Stimulated activated CD8-positive, alpha-beta memory T cell treated with anti-CD3 and anti-CD28 coated beads, Interleukin-15, amount 100 ng/mL, for 1 hour (primary cell): ENCODE results near the gene ACTL6B.
A peak's percentile ranks its signal among the peaks of the same experiment; 100 is the strongest.

Experiments
- DNase-seq: peaks from one replicate; pipeline ENCODE4 v3.0.0-alpha.2; 2020; ENCODE audit warnings: low read depth

The ACTL6B gene

DNA sequence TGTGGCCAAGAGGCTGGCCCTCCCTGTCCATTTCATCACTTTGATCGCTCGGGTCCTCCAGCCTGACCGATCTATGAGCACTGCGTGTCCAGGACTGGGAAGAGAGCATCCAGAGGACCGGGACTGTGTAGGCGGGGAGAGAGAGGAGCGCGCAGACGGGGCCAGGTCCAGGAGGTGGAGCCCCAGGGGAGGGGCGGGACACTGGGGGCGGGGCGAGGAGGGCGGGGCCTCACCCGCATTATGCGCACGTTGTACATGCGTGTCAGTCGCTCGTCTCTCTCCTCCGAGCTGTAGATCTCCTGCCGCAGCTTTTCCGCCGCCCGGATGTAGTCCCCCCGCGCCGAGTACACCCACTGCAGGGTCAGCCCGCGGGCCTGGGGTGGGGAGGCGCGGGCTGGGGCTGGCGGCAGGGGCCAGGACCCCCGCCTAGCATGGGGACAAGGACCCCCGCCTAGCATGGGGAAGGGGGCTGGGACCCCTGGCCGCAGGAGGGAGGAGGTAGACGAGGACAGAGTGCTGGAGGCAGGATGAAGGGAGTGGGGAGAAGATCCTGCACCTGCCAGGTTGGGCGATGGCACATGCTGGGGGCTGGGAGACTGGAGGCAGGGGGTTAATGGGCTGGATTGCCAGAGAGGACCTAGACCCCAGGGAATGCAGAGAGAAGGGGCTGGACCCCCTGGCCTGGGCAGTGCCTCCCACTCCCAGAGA is 29.6 kb downstream of the ACTL6B start:
- DNase-seq = peak; percentile 82

DNA sequence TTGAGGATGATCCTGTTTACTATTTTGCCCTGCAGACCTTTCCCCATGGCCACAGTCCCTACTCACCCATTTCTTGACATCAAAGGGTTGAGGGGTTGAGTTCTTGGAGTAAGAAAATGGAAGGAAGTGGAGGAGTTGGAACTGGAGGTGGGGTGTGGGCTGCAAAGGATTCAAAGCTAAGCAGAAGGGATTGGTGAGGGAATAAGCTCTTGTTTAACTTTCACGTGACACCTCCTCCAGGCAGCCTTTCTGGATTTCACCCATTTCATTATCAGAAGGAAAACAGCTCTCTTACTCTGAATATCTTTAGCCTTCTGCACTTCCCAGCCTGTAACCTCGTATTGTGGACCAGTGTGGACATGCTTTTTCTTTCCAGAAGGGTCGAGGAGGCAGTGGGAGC is 30.2 kb downstream of the ACTL6B start:
- no peak for DNase-seq

- DNase-seq = no peak
Measured at GRCh38 chr7:100623951-100624824, 32.1 kb downstream of the ACTL6B start.

GRCh38 chr7:100621554-100621953 is 34.7 kb downstream of the ACTL6B start:
- DNase-seq = no peak

DNA sequence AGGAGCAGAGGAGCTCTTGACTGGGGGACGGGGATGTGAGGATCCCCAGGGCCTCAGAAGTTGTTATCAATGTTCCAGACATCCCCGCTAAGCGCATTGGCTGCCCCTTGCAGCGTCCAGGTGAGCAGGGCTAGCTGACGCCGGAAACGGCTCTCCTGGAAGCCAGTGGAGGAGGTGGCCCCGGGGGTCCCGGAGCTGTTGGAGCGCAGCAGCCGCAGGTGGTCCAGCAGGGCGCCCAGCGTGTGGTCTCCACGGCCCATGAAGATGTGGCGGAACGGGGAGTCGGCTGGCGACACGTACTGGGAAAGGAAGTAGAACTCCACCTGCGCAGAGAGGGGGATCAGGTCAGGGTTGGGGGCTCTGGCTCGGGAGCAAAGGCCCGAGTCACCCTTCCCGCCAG is 35.4 kb downstream of the ACTL6B start:
- no peak for DNase-seq

DNA sequence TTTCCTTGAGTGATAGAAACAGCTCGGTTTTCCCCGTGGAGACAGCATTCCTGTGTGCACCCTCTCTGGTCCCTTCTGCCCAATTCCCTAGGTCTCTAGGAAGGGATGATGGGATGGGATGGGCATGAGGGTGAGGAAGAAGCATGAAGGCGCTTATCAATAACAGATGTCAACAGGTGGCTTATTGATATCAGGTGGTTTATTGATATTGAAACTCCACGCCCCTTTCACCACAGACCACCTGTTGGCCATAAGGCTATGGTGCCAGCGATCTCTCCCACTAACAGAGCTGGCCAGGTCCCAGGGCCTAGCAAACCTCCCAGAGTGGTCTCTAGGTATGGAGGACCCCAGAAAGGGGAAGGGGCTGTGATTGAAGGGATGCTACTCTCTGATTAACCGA is 36.0 kb downstream of the ACTL6B start:
- no peak for DNase-seq

GRCh38 chr7:100614308-100614861 is 41.9 kb downstream of the ACTL6B start:
- DNase-seq = no peak

DNA sequence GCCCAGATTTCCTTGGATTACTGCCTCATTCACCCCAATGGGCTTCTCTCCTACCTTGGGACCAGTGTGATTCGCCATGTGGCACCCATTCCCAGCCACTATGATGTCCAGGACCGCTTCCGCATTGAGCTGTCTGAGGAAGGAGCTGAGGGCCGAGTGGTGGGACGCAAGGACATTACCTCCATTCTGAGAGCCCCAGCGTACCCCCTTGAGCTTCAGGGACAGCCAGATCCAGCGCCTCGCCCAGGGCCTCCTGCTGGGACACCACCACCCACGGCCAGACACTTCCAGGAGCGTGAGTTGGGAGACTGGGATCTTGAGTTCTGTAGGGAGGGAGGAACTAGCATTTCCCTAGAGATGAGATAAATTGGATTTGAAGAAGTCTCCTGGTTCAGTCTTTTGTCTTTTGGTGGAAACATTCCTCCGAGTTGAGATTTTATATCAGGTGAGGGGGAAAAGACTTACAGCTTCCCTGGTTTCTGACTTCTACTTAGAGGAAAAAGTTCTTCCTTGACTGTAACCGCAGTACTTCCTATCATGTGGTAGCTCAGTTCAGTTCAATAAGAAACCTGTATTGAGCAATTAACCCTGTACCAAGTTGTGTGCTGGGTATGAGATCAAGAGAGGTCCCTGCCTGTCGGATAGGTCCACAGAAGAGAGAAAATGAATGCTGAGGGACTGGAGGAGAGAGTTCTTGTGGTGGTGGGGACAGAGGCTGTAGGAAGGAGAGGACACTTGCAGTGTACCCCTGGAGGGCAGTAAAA is 42.7 kb downstream of the ACTL6B start:
- DNase-seq = no peak

- no peak for DNase-seq
Measured at GRCh38 chr7:100612730-100613390, 43.4 kb downstream of the ACTL6B start.

- DNase-seq = peak; percentile 94
Measured at GRCh38 chr7:100611983-100612729, 44.1 kb downstream of the ACTL6B start, which contains the start of gene MOSPD3. MOSPD3 (plus strand) TSS chr7:100612540; CDS start chr7:100612792, 252 bp downstream.

DNA sequence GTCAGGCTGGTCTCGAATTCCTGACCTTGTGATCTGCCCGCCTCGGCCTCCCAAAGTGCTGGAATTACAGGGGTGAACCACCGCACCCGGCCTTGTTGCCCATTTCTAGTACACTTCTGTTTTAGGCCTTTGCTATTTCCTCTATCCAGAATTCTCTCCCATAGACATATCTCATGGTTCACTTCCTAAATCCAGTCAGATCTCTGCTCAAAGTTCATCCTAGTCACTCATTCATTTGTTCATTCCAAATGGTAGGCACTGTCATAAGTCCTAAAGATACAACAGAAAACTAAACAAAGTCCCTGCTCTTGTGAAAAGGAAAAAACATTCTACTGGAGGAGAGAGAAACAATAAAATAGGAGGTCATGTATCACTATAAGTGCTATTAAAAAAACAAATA is 46.3 kb downstream of the ACTL6B start:
- DNase-seq = no peak

DNA sequence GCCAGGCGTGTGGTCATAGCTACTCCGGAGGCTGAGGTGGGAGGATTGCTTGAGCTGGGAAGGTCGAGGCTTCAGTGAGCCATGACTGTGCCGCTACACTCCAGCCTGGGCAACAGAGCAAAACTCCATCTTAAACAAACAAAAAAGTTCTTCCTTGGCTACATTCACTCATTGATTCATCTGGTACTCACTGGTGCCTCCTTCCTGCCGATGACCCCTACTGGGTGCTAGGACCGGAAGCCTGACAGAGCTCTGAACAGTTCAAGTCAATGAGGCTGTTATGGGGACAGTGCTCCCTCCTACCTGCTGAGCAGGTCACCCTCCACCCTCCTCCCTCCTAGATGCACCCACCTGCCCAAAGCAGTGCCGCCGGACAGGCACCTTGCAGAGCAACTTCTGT is 49.1 kb downstream of the ACTL6B start:
- DNase-seq = no peak

- no peak for DNase-seq
Measured at GRCh38 chr7:100606313-100606712, 49.9 kb downstream of the ACTL6B start.

- no peak for DNase-seq
Measured at GRCh38 chr7:100604976-100605911, 51.0 kb downstream of the ACTL6B start.

- DNase-seq = peak; percentile 46
Measured at GRCh38 chr7:100604028-100604975, 51.9 kb downstream of the ACTL6B start.

DNA sequence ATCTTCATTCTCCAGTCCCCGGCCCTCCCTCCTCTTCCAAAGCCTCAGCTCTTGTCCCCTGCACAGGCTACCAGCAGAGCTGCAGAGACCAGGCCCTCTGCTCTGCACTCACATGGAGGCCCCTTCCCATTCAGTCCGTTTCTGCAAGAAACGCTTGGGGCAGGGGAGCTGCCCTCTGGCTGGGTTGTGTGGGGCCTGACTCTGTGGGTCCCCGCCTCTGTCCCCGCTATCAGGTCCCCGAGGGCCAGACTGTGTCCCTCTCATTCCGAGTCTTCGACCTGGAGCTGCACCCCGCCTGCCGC is 52.6 kb downstream of the ACTL6B start:
- no peak for DNase-seq

DNA sequence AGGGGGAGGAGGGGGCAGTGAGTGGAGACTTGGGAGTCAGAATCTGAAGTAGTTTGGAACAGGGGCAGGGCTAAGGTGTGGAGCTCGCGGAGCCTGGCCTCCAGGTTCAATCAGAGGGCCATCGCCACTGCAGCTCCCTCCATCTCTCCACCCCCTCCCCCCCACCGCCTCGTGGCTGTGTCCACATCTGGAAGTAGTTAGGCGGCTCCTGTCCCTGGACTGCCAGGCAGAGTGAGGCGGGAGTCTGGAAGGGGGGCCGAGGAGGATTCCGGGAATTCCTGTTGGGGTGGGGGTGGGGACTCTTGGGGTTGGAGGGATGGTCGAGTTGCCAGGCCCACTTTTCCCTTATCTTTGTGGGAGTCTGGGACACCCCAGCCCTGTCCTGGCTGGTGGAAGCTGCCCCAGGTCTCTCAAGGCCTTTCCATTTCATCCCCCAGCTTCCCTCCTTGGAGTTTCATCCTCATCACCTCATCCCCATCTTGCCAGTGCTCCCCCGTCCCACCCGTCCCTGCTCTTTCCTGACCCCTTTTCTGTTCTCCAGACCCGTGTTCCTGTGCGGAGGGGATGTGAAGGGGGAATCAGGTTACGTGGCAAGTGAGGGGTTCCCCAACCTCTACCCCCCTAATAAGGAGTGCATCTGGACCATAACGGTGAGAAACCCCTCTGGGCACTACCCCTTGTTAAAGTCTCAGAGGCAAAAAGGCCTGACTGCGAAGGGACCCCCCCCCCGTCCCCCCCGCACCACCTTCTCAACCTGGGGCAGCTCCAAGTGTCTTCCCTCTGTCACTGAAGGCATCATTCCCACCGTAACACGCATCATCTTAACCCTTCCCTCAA is 53.1 kb downstream of the ACTL6B start:
- no peak for DNase-seq

DNA sequence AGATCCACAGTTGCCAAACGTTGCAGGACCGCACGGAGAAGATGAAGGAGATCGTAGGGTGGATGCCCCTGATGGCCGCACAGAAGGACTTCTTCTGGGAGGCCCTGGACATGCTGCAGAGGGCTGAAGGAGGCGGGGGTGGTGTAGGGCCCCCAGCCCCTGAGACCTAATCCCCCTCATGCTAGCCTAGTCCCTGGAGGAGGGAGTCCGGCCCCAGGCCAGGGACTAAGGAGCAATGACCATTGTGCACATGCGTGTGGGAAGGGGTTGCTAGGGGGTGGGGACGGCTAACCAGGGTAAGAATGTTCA is 55.6 kb downstream of the ACTL6B start:
- no peak for DNase-seq
